NCI-H226 (cell line): ENCODE data around the gene MZF1.

Experiments used
- DNase-seq: peaks from one replicate; pipeline ENCODE4 v3.0.0-alpha.2; 2015

Gene MZF1

DNA sequence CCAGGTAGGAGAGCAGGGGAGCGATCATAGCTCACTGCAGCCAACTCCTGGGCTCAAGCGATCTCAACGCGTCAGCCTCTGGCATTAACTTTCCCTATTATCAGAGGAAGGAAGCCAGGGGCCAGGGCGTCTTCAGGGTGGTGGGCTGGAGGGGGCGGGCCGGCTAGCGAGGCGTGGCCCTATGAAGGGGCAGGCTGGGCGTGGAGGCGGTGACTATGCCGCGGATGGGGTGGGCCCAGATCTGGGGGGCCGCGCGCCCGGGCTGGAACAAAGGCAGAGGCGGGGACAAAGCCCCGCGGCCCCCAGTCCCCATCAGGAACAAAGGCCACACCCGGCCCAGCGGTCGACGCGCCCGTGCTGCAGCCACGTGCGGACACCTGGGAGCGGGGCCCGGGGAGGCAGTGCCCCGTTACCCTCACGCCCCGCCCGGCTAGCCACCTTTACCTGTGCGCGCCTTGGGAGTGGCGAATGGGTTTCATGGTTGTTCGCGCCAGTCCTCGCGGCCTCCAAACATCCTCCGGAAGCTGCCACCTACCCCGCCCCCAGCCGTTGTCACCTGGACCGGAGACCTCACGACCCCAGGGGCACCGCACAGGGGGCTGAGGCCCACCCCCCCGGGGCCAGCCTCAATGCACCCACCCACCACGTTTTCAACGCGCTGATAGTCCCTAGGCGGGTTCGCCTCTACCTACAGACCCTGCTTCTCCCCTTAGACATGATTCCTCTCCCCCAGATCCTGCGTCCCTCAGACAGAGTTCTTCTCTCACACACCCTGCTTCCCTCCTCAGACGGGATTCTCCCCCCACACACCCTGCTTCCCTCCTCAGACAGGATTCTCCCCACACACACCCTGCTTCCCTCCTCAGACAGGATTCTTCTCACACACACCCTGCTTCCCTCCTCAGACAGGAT lies 34.6 kb downstream of the MZF1 start:
- no peak for DNase-seq

DNA sequence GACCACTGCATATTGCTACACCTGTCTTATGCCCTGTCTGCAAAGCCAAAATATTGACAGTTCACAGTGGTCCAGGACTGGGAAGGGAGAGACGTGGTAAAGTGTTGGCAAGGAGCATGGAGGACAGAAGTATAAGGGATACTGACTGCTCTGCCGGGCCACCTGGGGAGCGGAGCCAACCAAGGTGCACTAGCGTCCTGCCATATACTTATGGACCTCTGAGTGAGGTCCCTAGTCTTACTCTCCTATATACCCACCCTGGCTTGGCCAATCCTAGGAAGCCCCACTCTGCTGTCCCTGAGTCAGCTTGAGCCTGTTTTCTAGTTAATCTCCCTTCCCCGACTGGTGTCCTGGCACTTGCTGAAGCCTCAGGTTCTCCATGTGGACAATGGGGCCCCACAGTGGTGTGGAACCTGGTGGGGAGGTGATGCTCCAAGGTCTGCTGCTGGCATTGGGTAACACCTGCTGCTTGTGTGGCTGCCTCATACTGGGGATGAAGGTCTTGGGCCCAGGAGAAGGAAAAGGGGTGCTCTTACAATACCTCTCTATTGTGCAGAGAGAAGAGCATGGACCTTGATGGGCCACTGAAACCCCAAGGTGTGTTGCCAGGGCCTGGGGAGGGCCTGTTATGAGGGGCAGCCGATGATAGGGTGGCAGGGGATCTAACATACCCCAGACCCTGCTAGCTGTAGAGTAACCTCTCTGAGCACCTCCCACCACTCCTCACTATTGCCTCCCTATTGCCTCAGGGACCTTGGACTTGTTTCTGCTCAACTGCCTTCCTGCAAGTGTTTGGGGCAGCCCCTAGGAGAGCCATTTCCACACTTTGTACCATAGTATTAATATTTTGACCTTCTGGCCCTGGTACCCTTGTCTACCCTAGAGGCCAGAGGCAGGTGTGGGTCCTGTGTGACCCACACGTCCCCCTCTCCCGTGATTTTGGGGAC lies 36.0 kb downstream of the MZF1 start:
- DNase-seq: no peak

DNA sequence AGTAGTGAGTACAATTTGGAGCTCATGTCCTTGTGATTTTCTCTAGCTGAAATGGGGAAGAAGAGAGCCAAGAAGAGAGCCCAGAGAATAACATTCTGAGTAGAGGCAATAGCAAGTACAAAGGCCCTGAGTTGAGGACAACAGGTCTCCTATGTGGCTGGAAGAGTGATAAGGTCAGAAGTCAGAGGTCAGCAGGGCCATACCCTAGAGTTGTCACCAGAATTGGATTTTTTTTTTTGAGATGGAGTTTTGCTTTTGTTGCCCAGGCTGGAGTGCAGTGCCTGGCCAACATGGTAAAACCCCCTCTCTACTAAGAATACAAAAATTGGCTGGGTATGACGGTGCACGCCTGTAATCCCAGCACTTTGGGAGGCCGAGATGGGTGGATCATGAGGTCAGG lies 37.3 kb downstream of the MZF1 start:
- DNase-seq: no peak

DNA sequence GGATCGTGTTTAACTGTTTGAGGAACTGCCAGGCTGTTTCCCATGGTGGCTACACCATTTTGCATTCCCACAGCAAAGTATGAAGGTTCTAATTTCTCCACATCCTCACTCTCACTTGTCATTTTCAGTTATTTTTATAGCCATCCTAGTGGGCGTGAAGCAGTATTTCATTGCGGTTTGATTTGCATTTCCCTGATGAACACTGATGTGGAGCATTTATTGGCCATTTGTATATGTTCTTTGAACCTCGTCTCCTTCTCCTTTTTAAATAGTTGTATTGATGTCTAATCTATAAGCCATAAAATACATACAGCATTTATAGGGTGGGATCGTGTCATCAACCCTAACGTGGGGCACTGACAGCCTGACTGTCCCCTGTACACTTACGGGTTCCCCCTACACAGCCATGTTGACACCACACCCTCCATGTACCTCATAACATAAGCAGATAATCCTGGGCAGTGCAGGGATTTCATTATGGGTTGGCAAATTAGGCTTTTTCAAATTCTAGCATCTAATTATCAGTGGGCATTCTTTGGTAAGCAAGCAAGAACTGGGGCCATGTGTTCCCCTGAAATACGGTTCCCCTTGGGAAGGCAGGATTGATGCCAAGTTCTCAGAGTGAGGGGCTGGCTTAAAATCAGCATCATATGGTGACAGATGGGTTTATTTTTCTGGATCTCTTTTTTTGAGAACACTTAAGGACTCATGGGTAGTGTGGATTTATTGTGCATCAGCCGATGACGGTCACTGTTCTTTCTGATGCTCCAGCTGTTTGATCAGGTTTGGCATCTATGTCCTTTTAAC lies 41.9 kb downstream of the MZF1 start:
- DNase-seq: no peak

DNA sequence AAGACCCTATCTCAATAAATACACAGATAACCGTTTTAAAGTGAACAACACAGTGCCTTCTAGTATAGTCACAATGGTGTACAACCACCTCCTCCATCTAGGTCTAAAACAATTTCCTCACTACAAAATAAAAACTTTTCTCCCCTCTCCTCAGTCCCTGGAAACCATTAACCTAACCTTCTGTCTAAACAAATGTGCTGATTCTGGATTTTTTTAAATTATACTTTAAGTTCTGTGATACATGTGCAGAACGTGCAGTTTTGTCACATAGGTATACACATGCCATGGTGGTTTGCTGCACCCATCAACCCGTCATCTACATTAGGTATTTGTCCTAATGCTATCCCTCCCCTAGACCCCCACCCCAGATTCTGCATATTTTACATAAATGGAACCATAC lies 43.7 kb downstream of the MZF1 start:
- no peak for DNase-seq

DNA sequence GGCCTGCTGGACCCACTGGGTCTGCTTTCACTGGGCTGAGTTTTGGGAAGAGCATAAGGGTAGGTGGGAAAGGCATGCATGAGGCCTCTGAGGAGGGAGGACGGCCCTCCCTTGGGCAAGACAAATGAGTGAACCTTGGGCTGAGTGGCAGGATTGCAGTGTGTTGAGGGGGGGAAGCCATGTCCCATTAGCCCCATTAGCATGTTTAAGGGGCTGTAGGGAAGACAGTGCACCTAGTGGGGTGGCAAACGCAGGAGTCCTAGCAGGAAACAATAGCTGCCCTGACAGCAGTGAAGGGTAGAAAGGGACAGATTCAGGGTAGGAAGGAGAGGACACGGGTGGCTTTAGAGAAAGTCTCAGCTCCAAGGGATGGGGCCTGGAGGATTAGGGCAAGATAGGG lies 50.4 kb downstream of the MZF1 start:
- DNase-seq: no peak

DNA sequence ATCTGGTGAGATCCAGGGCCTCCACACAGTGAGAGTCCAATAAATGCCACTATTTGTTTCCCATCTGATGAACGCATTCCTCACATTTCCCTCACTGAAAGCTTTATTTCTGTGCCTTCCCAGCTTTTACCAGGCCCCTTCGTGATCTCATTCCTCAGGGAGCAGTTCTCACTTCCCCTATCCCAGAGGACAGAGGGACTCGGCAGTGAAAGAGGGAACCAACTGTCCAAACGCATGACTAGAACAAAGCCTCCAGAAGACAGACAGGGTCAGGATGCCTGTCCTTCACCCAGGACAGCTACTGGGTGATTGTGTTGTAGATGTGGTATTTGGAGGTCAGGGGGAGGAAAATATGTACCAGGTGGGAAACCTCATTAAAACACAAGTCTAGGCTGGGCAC lies 51.5 kb downstream of the MZF1 start:
- no peak for DNase-seq

DNA sequence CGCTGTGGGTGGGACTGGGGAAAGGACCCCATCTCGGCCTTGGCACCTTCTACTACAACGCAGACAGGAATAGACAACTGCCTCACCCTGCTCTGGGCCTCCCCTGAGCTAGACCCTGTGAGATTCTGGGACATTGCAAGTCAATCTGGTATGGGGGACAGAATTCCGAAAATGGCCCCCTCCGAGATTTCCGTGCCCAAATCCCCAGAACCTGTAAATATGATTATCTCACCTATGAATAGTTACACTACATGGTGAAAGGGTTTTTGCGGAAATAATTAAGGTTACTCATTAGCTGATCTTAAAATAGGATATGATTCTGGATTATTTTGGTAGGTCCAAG lies 52.9 kb downstream of the MZF1 start:
- no peak for DNase-seq

DNA sequence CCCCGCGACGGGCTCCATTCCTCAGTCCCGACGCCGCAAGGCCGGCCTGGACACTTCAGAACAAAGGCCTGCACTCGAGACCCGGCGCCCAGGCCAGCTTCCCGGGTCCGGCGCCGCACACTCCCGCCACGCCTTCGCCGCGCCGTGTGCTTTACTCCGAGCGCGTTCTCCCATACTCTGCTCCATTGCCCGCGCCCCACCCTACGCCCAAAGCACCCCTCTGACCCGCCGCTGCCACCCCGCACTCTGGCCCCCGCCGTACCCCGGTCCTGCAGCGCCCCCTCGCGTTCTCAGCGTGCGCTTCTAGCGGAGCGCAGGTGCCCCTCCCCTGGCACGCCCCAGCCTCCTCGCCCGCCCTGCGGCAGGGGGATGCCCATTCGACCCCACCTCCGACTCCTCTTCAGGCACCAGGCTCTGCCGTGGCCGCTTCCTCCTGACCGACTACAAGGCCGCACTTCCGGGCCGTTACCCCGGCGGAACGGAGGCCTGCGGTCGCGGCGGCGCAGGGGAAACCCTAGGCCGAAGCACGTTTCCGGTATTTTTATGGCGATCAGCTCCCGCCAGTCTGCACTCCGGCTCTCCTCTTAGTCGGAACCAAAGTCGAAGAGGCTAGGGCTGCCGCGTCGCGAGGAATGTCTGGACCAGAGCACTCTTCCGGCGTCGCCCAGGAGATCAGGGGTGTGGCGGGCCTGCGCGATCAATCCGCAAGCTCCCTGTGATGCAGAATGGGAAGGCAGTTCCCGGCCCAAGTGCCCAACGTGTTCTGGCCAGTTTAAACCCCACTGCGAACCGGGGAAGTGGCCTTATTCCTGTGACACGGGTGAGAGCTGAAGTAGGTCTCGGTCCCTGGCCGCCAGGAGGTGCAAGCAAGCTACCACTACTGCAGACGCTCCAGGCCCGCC lies 53.5 kb downstream of the MZF1 start, which contains the start of gene ZBTB45:
Gene ZBTB45, minus strand, starts transcription at position 456 of the 902 bp plus-strand sequence. CDS start 2,137 bp downstream, outside the sequence.
- DNase-seq: peak; percentile 99

DNA sequence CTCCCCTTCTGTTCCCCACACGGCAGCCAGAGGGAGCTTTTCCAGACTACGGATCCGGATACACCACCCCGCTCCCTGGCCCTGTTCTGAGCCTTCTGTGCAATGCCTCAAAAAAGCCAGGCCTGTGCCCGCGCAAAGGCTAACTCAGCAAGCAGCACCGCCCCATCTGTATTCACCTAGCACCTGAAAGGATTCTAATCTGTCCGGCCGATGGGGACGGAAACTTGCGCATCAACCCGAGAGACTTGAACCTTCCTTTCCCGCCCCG lies 54.1 kb downstream of the MZF1 start:
- DNase-seq: peak; percentile 65

DNA sequence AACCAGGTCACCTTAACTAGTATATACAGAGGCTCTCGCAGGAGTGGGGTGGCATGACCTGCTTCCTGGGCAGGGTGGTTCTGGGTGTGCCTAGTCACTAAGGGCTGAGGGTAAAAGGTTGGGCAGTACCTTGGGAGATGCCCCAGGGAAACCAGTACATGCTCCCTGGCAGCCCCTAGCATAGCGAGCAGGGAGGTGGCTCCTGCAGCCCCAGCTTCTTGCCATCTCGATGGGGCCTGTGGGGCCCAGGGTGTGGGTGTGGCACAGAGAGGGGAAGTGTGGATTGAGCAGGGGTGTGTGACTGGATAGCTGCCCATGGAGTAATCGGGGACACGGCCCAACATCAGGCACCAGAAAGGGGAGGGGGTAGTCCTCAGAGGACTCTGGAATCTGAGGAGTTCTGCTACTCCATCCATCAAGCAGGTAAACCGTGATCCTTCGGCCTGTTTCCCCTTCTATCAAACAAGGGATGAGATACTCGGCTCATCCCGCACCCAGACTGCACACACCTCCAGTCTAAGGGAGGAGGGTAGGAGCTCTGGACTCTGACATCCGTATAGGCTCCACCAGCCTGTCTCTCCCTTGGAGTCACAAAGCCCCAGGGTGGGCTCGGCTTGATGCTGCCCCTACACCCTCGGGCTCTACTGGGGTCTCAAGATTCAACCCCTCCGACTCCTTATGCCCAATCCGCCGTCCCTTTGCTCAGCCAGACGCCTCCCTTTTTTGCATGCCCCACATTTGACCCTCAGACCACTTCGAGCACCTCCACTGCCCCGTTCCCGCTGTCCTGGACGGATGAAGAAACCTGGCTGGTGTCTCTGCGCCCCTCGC lies 54.7 kb downstream of the MZF1 start:
- no peak for DNase-seq

DNA sequence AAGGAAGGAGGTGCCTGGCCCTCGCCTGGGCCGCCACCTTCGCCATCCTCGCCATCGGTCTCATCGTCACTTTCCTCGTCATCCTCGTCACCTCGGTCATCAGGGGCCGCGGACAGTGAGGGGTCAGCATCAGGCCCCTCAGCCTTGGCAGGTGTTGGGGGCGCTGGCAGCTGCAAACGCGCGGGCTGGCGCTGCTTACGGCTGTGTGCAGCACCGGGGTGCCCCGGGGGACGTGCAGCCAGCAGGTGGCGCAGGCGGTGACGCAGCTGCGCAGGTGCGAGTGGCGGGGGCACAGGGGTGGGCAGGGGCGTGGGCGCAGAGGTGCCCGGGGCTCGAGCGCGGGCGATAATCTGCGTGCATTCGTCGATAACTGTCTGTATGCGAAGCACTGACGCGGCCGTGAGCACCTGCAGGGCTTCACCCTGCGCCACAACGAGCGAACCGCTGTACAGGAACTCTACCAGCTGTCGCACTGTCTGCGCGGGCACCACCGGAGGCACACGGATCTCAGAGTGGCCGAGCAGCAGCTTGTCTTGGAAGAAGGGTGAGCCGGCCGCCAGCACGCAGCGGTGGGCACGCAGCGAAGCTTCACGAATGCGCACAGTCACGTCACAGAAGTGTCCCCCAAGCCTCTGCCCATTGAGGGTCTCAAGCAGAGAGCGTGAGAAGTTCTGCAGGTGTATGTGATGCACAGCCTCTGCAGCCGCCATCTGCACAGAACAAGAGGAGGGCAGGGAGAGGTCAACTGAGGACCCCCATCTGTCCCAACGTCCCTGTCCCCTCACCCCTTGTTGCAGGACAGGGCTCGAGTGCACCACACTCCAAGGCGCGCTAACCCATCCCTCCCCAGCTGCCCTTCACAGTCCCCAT lies 55.9 kb downstream of the MZF1 start:
- DNase-seq: no peak

DNA sequence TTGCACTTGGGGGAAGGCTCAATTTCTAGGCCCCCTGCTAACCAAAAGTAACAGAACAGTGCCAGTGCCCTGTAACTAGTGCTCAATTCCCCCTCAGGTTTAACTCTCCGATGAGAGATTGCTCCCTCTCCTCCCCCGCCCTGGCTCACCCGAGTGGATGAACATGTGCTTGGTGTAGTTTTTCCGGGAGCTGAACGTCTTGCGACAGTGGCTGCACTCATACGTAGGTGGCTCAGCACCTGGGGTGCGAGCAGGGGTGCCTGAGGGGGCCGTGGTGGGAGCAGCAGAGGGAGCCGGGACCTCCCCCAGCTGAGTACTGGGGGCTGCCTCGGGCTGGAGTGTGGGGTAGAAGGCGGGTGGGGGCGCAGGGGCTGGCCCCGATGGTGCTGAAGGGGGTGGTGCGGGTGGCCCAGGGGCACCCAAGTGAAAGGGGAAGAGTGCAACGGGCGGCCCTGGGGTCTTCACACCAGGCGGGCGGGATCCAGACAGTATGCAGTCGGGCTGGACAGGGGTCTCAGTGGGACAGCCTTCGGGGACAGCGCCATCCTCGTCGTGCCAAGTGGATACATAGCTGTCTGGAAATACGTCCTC lies 56.8 kb downstream of the MZF1 start:
- no peak for DNase-seq

DNA sequence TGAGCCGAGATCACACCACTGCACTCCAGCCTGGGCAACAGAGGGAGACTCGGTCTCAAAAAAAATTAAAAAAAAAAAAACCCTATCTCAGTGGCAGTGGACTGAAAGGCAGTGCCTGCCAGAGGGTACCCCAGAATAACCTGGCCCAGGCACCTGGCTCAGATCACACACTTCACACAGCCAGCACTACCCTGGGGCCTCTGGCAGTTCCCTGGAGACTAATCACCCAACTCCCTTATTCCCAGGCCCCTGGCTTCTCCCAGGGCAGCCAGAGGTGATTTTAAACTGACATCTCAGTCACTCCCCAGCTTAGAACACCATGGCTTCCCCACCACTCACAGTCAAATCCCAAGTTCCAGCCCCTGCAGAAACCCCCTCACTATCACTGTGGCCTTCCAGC lies 57.9 kb downstream of the MZF1 start:
- DNase-seq: no peak

DNA sequence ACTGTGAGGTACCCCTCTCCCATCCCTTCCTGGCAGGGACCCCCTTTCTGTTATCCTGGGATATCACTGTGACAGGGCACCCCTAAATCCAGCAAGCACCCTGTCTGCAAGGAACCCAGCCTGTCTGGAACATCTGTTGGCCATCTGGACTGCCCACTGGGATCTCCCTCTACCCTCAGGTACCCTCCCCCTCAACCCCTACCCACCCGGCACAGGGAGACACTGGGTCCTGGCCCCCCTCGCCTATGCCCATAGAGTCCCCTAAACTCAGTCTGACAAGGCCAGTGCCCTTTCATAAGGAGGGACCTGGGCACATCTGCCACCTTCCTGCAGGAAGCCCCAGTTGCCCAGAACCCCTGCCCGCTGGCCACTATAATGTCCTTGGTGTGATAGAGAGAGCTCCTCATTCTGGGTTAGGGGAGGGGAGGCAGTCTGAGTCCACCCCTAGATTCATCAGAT lies 58.5 kb downstream of the MZF1 start:
- DNase-seq: no peak

DNA sequence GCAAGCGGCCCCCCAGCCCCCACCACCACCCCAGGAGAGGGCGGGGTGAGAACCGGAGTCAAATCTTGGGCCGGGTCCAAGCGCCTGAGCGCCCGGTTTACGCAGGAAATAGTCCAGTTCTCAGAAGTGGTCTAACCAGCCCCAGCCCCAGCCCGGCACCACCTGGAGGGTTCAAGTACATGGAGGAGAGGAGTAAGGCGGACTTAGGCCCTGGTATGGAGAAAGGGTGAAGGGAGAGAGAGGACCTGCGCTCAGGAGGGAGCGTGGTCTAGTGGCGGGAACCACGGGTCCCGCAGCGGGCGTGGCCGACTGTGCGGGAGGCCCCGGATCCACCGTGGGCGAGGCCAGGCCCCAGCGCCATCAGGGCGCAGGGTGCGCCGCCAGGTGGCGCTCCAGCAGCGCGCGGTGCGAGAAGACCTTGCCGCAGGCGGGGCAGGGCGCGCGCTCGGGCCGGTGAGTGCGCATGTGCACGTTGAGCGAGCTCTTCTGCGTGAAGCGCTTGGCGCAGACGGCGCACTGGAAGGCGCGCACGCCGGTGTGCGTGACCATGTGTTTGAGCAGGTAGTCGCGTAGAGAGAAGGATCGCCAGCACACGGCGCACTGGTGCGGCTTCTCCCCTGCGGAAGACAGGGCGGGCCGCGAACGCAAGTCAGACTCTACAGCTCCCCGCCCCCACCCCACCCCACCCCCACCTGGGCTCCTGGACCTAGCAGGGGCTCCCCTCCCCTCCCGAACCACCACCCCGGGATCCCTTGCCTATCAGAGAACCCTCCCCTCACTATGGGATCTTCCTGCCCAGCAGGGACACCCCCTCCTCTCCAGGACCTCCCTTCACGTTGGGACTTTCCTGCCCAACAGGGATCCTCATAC lies 59.2 kb downstream of the MZF1 start:
- DNase-seq: peak; percentile 95

DNA sequence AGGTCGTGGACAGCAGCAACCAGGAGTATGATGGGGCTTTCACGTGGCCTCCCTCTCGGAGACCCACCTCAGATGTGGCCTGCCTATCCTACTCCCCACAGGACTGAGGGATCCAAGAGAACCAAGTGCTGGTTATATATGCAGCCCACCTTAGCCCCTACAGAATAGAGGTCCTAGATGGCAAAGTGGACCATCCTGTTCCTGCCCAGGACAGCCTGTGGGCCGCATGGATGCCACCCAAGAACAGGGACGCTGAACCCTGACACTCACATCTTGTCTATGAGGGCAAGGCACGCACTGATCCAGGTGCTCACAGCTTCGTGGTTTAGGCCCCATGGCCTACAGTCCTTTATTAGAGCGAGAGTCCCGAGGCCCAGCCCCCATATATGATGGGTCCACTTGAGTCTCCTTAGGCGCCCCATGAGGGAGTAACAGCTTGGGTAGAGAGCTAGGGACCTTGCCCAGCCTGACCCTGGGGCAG lies 59.9 kb downstream of the MZF1 start:
- no peak for DNase-seq
